CD4-positive, alpha-beta T cell (primary cell): Measurements from ENCODE around the gene FOXD2. TPM values are rescaled to one million over a fixed set of nuclear protein-coding genes. Genes with fewer than 3 reads are reported as not detected.
A peak's percentile ranks its signal among the peaks of the same experiment; 100 is the strongest.

Source experiments
- ATAC-seq: fragments of 200-7000 bp; cut with Tn5 transposase; one replicate; pipeline ENCODE4 v1.10.0; 2022; ENCODE audit warnings: mild to moderate bottlenecking; ENCODE audit not compliant: poor library complexity
- CTCF ChIA-PET: fragments of 350-600 bp; sonication (Branson Sonifier 250); formaldehyde crosslinking; loops from one replicate; lab custom pipeline; 2021; ENCODE audit warnings: antibody characterized with exemption, inconsistent platforms; lab: Charles Lee
- POLR2A ChIA-PET: fragments of 350-600 bp; sonication (Branson Sonifier 250); formaldehyde crosslinking; loops from one replicate; lab custom pipeline; 2021; ENCODE audit warnings: antibody characterized with exemption, inconsistent platforms; lab: Charles Lee
- DNase-seq, 14 experiments: peaks; one replicate each; pipeline ENCODE4 v3.0.0-alpha.2; 2013 to 2020; ENCODE audit warnings: mixed read lengths in 2 of 14
- H3K27ac ChIP-seq, 2 donors: one replicate each; pipeline versions ENCODE4 v1.5.1 to v1.7.0; 2013; ENCODE audit warnings: low read length in 2 of 2, low read depth in 1 of 2, mild to moderate bottlenecking in 1 of 2
- H3K27me3 ChIP-seq, 2 experiments: 1 replicate in 1 of 2; 2 replicates in 1 of 2; pipeline versions ENCODE4 v1.6.1 to v1.7.0; 2013; ENCODE audit warnings: low read length in 2 of 2, control low read depth in 1 of 2, mild to moderate bottlenecking in 1 of 2, moderate library complexity in 1 of 2; ENCODE audit not compliant: insufficient read depth in 2 of 2, control insufficient read depth in 1 of 2
- H3K36me3 ChIP-seq: one replicate; pipeline ENCODE4 v1.6.1; 2013; ENCODE audit warnings: low read length, control low read depth; ENCODE audit not compliant: insufficient read depth
- H3K4me1 ChIP-seq: one replicate; pipeline ENCODE4 v1.6.1; 2013; ENCODE audit warnings: low read length, control low read depth; ENCODE audit not compliant: insufficient read depth
- H3K4me3 ChIP-seq: one replicate; pipeline ENCODE4 v1.5.1; 2013; ENCODE audit warnings: mild to moderate bottlenecking, low read length, moderate library complexity
- H3K9me3 ChIP-seq, 2 experiments: 1 replicate in 1 of 2; 2 replicates in 1 of 2; pipeline versions ENCODE4 v1.6.1 to v1.7.0; 2013; ENCODE audit warnings: low read length in 2 of 2, mild to moderate bottlenecking in 2 of 2, control low read depth in 1 of 2, moderate library complexity in 1 of 2; ENCODE audit not compliant: control insufficient read depth in 1 of 2, insufficient read depth in 1 of 2
- H3K27ac Mint-ChIP-seq: one replicate; pipeline ENCODE4 v1.8.0; 2020; ENCODE audit warnings: mixed read lengths
- H3K27me3 Mint-ChIP-seq: one replicate; pipeline ENCODE4 v1.8.0; 2021; ENCODE audit warnings: mixed read lengths
- H3K36me3 Mint-ChIP-seq: one replicate; pipeline ENCODE4 v1.8.0; 2021; ENCODE audit warnings: low read depth, mixed read lengths
- H3K4me1 Mint-ChIP-seq: one replicate; pipeline ENCODE4 v1.8.0; 2021; ENCODE audit warnings: low read depth, mixed read lengths
- H3K4me3 Mint-ChIP-seq: one replicate; pipeline ENCODE4 v1.8.0; 2020; ENCODE audit warnings: mild to moderate bottlenecking, mixed read lengths
- H3K9me3 Mint-ChIP-seq: one replicate; pipeline ENCODE4 v1.8.0; 2020; ENCODE audit warnings: mixed read lengths
- intact Hi-C, 2 experiments: fragments of 100-400 bp; cut with DNase I in 1 of 2; cut with micrococcal nuclease in 1 of 2; formaldehyde crosslinking; loops; one replicate each; pipeline versions ENCODE4 v1.15.1 to v1.9.0; 2023 to 2025; cut with DNase I, micrococcal nuclease
- total RNA-seq, 174 experiments: library from RNA in 2 of 174; stranded (reverse) in 2 of 174; gene quantifications; one replicate each; pipeline ENCODE4 v1.2.3 and lab custom pipeline; 2021 to 2026
- TF ChIP-seq, protein P1 (sequence below): fragments of 200-600 bp; IDR thresholded peaks from one replicate; pipeline ENCODE4 v1.8.0; 2022; ENCODE audit warnings: antibody characterized with exemption, mild to moderate bottlenecking

FOXD2 gene
- total RNA-seq, 2 experiments from 2014 or later, result 0.22 to 0.34 TPM

DNA sequence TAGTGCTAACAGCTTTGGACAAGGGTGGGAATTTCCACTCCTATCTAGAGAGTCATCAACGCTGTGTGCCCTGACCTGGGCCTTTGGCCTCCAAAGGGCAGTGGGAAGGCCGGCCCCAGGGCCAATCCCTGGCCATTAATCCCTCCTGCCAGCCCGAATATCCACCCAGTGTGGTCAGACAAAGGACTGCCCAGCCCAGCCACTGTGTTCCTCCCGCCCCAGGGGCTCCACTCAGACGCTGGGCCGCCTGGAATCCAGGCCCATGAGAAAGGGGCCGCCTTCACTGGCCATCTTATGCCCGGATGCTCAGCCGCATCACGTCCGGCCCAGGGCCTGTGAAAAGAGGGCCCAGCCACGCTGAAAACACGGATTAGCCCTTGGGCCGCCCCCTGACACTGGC, 25.4 kb upstream of the FOXD2 start:
- no peak overlapping the region for H3K27ac Mint-ChIP-seq
- no peak overlapping the region for H3K4me3 Mint-ChIP-seq
- Histone ChIP-seq H3K4me1 (no peaks in the 10 kb centered on the region), H3K27ac (no peak overlapping the region), H3K36me3 (no peaks in the 10 kb centered on the region), H3K27me3 (peaks cover 15 to 28% of the 10 kb centered on the region in 2 experiments), H3K4me3 (no peak overlapping the region), H3K9me3 (no peaks in the 10 kb centered on the region)
- TF ChIP-seq, protein P1, sequence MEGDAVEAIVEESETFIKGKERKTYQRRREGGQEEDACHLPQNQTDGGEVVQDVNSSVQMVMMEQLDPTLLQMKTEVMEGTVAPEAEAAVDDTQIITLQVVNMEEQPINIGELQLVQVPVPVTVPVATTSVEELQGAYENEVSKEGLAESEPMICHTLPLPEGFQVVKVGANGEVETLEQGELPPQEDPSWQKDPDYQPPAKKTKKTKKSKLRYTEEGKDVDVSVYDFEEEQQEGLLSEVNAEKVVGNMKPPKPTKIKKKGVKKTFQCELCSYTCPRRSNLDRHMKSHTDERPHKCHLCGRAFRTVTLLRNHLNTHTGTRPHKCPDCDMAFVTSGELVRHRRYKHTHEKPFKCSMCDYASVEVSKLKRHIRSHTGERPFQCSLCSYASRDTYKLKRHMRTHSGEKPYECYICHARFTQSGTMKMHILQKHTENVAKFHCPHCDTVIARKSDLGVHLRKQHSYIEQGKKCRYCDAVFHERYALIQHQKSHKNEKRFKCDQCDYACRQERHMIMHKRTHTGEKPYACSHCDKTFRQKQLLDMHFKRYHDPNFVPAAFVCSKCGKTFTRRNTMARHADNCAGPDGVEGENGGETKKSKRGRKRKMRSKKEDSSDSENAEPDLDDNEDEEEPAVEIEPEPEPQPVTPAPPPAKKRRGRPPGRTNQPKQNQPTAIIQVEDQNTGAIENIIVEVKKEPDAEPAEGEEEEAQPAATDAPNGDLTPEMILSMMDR, result no peak
- H3K36me3 Mint-ChIP-seq, result no peaks in the 10 kb centered on the region
- H3K9me3 Mint-ChIP-seq, result no peaks in the 10 kb centered on the region
- no peak for DNase-seq
- H3K4me1 Mint-ChIP-seq, result peaks cover 1% of the 10 kb centered on the region
- no peak for ATAC-seq
- H3K27me3 Mint-ChIP-seq, result peaks cover 50% of the 10 kb centered on the region
- POLR2A ChIA-PET, result no interaction called here
- CTCF ChIA-PET, result no interaction called here
- intact Hi-C loops, result no loop called here

DNA sequence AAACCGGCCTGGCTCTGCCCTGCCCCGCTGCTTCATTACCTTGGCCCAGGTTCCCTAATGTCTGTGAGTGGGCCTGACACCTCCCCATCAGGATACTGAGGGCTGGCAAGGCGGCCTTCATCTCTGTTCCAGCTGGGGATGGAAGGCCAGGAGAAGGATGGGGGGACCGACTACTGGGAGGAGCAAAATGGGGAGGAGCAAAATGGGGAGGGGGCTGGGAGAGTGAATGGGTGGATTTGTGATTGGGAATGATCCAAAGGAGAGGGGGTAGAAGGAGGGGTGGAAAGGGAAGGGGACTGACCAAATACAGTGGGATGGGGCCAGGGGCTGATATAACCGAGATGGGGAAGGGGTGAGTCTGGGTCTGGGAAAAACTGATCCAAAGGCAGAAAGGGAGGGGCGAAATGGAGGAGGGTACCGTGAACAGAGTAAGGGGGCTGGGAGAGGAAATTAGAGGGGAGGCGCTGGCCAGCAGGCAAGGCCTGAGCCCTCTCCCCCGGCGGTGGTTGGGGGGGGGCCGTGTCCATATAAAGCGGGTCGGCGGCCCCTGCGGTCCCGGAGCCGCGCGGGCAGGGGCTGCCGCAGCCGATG, 22.0 kb upstream of the FOXD2 start, which contains the start of gene FOXE3:
TSS of gene FOXE3 (plus strand) at position 558 of the 591 bp plus-strand sequence. CDS start at position 589, 31 bp downstream.
- Histone ChIP-seq H3K27ac (no peak within 1 kb of the TSS), H3K36me3 (no peaks in the 10 kb centered on the region), H3K4me1 (no peaks in the 10 kb centered on the region), H3K27me3 (peaks cover 24 to 46% of the 10 kb centered on the region in 2 experiments), H3K4me3 (no peak within 1 kb of the TSS), H3K9me3 (no peaks in the 10 kb centered on the region)
- Mint-ChIP-seq H3K27me3 (peaks cover 66% of the 10 kb centered on the region), H3K9me3 (no peaks in the 10 kb centered on the region), H3K27ac (no peak within 1 kb of the TSS), H3K4me1 (peaks cover 5% of the 10 kb centered on the region), H3K36me3 (no peaks in the 10 kb centered on the region), H3K4me3 (peak within 1 kb of the TSS; percentile 25)
- POLR2A ChIA-PET, result no interaction called here
- intact Hi-C loops, result no loop called here
- CTCF ChIA-PET, result interaction anchor here (1.4 kb wide), 1 partner anchor 20 kb away, joined by 3 read pairs; no protein-coding TSS in a partner anchor
- TF ChIP-seq, protein P1, result no peak
- DNase-seq, result no peak
- ATAC-seq, result no peak

DNA sequence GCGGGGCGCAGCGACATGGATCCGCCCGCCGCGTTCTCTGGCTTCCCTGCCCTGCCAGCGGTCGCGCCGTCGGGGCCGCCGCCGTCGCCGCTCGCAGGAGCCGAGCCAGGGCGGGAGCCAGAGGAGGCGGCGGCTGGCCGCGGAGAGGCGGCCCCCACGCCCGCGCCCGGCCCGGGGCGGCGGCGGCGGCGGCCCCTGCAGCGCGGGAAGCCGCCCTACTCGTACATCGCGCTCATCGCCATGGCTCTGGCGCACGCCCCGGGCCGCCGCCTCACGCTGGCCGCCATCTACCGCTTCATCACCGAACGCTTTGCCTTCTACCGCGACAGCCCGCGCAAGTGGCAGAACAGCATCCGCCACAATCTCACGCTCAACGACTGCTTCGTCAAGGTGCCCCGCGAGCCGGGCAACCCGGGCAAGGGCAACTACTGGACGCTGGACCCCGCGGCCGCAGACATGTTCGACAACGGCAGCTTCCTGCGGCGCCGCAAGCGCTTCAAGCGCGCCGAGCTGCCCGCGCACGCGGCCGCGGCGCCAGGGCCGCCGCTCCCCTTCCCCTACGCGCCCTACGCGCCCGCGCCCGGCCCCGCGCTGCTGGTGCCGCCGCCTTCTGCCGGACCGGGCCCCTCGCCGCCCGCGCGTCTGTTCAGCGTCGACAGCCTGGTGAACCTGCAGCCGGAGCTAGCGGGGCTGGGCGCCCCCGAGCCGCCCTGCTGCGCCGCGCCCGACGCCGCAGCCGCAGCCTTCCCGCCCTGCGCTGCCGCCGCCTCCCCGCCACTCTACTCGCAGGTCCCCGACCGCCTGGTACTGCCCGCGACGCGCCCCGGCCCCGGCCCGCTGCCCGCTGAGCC, 21.3 kb upstream of the FOXD2 start:
- no peak for DNase-seq
- intact Hi-C loops, result no loop called here

More for the DNA sequence above, 21.3 kb upstream of the FOXD2 start:
- no peak overlapping the region for H3K4me3 ChIP-seq
- Mint-ChIP-seq H3K4me3 (no peak overlapping the region), H3K36me3 (no peaks in the 10 kb centered on the region), H3K9me3 (no peaks in the 10 kb centered on the region), H3K27ac (no peak overlapping the region), H3K4me1 (peaks cover 5% of the 10 kb centered on the region), H3K27me3 (peaks cover 68% of the 10 kb centered on the region)
- H3K36me3 ChIP-seq, result no peaks in the 10 kb centered on the region
- CTCF ChIA-PET, result no interaction called here
- peaks cover 24 to 53% of the 10 kb centered on the region in 2 experiments for H3K27me3 ChIP-seq
- H3K9me3 ChIP-seq, result no peaks in the 10 kb centered on the region
- no peaks in the 10 kb centered on the region for H3K4me1 ChIP-seq
- POLR2A ChIA-PET, result no interaction called here
- ATAC-seq, result no peak
- TF ChIP-seq, protein P1, result no peak
- H3K27ac ChIP-seq, result no peak overlapping the region
